H1 (cell line): Measurements from ENCODE around the gene LINC01488. TPM values are rescaled to one million over a fixed set of nuclear protein-coding genes. Genes with fewer than 3 reads are reported as not detected.
A peak's percentile ranks its signal among the peaks of the same experiment; 100 is the strongest.

ENCODE experiments used
- CEBPB ChIP-seq: IDR thresholded peaks from 2 replicates; pipeline ENCODE4 v1.6.1; 2012; ENCODE audit warnings: low read depth, low read length
- GABPA ChIP-seq: IDR thresholded peaks from 2 replicates; pipeline ENCODE4 v1.6.1; 2011; ENCODE audit warnings: mild to moderate bottlenecking, low read length, moderate library complexity, borderline replicate concordance; ENCODE audit not compliant: insufficient read depth
- GTF2F1 ChIP-seq: IDR thresholded peaks from 2 replicates; pipeline ENCODE4 v1.6.1; 2012; ENCODE audit warnings: low read depth, low read length, improper control_type of control experiment, borderline replicate concordance
- HDAC2 ChIP-seq, 2 experiments: fragments of 300-600 bp in 1 of 2; sonication (generic) in 1 of 2; IDR thresholded peaks; 2 replicates each; pipeline ENCODE4 v1.6.1; 2011 to 2012; ENCODE audit warnings: low read depth in 2 of 2, low read length in 2 of 2, mild to moderate bottlenecking in 2 of 2, moderate library complexity in 2 of 2, borderline replicate concordance in 1 of 2, inconsistent platforms in 1 of 2
- HDAC6 ChIP-seq: IDR thresholded peaks from one replicate; pipeline ENCODE4 v1.7.1; 2012; ENCODE audit warnings: low read depth, mild to moderate bottlenecking, inconsistent platforms, low read length, moderate library complexity
- JUND ChIP-seq: IDR thresholded peaks from 2 replicates; pipeline ENCODE4 v1.6.1; 2011; ENCODE audit warnings: mild to moderate bottlenecking, improper control_type of control experiment, low read length
- KDM1A ChIP-seq: fragments of 200-600, 300-600 bp; sonication (generic); IDR thresholded peaks from 2 replicates; pipeline ENCODE4 v1.7.1; 2016; ENCODE audit warnings: mild to moderate bottlenecking, low read length, borderline replicate concordance
- KDM4A ChIP-seq: IDR thresholded peaks from one replicate; pipeline ENCODE4 v1.7.1; 2012; ENCODE audit warnings: low read depth, mild to moderate bottlenecking, moderate library complexity, low read length, inconsistent platforms; ENCODE audit not compliant: severe bottlenecking
- MAFK ChIP-seq: IDR thresholded peaks from 2 replicates; pipeline ENCODE4 v1.6.1; 2012; ENCODE audit warnings: low read depth, mild to moderate bottlenecking, improper control_type of control experiment, low read length
- MAX ChIP-seq: IDR thresholded peaks from 2 replicates; pipeline ENCODE4 v1.6.1; 2012; ENCODE audit warnings: inconsistent platforms
- RAD21 ChIP-seq, 2 experiments: IDR thresholded peaks in 1 of 2; conservative IDR thresholded peaks in 1 of 2; 2 replicates each; pipeline ENCODE4 v1.6.1; 2011; ENCODE audit warnings: low read depth in 2 of 2, low read length in 2 of 2, improper control_type of control experiment in 1 of 2, inconsistent platforms in 1 of 2, mild to moderate bottlenecking in 1 of 2, moderate library complexity in 1 of 2
- RNF2 ChIP-seq: fragments of 200-900, 300-1000 bp; sonication (generic); IDR thresholded peaks from 2 replicates; pipeline ENCODE4 v1.7.1; 2016; ENCODE audit warnings: borderline replicate concordance, low read depth, mild to moderate bottlenecking, antibody characterized with exemption, low read length; ENCODE audit not compliant: poor library complexity, severe bottlenecking; ENCODE audit errors: missing control alignments
- SIN3A ChIP-seq, 2 experiments: IDR thresholded peaks in 1 of 2; conservative IDR thresholded peaks in 1 of 2; 2 replicates each; pipeline ENCODE4 v1.6.1; 2011 to 2012; ENCODE audit warnings: low read length in 2 of 2, improper control_type of control experiment in 1 of 2, low read depth in 1 of 2, mild to moderate bottlenecking in 1 of 2
- TAF1 ChIP-seq: IDR thresholded peaks from 2 replicates; pipeline ENCODE4 v1.6.1; 2011; ENCODE audit warnings: mild to moderate bottlenecking, low read depth, low read length
- TCF12 ChIP-seq: IDR thresholded peaks from 2 replicates; pipeline ENCODE4 v1.6.1; 2011; ENCODE audit warnings: low read depth, mild to moderate bottlenecking, low read length
- TEAD4 ChIP-seq: IDR thresholded peaks from 2 replicates; pipeline ENCODE4 v1.6.1; 2012; ENCODE audit warnings: low read depth, low read length, inconsistent platforms, mixed read lengths
- polyA plus RNA-seq, 7 experiments: library from polyadenylated mRNA; depleted of rRNA in 3 of 7; stranded (reverse) in 5 of 7; unstranded in 2 of 7; fragments of >200 nt in 5 of 7; fragments of 200-250 nt in 2 of 7; gene quantifications; 1 replicate in 5 of 7; 2 replicates in 1 of 7; 4 replicates in 1 of 7; pipeline versions ENCODE4 v1.2.1 to v1.2.3, GENCODE V29; 2011 to 2013; ENCODE audit warnings: missing spikeins in 2 of 7, mixed read lengths in 2 of 7
- total RNA-seq: library from RNA; stranded (reverse); fragmentation: NEBNext Ultra II Directional; extraction: Animal tissue kit (Norgen Biotek cat#: 25700); gene quantifications from 2 replicates; pipeline ENCODE4 v1.2.1, GENCODE V29; 2021

Gene LINC01488
- total and polyA plus RNA-seq, 2 of the 8 experiments (the other 6 are each of a cell fraction or from before 2014, with no cell fraction given), result not detected

GRCh38 chr11:69434471-69434931, 47.0 kb upstream of the LINC01488 start (continued):
- TF ChIP-seq TEAD4 (0 out of 2 replicates have a peak, but pooled peaks have one; percentile 18), TAF1 (no peak), RAD21 (IDR thresholded peaks at IDR 0.05 in 1 of 2, conservative IDR thresholded peaks at IDR 0.05 in 1 of 2; ENCODE audit: low read depth in 2 of 2, low read length in 2 of 2) (peak in 1 of 2 experiments; percentile 17; a peak in 2 of 4 replicates), MAFK (no peak), RNF2 (no peak), GTF2F1 (no peak), CEBPB (no peak), KDM1A (no peak), MAX (peak; percentile 59), TCF12 (no peak), JUND (no peak), HDAC2 (IDR thresholded peaks at IDR 0.05; ENCODE audit: borderline replicate concordance in 1 of 2, low read depth in 2 of 2, low read length in 2 of 2) (no peak), KDM4A (no peak), GABPA (no peak), SIN3A (conservative IDR thresholded peaks at IDR 0.05 in 1 of 2, IDR thresholded peaks at IDR 0.05 in 1 of 2; ENCODE audit: low read depth in 1 of 2, low read length in 2 of 2) (no peak), HDAC6 (no peak)
